ENCODE data around the gene CDK5.
"Not testable (repeated sequence)": the region's sequence is repeated elsewhere in the genome, so short reads cannot be mapped to it uniquely, and the experiment has no call there.

Gene CDK5

DNA sequence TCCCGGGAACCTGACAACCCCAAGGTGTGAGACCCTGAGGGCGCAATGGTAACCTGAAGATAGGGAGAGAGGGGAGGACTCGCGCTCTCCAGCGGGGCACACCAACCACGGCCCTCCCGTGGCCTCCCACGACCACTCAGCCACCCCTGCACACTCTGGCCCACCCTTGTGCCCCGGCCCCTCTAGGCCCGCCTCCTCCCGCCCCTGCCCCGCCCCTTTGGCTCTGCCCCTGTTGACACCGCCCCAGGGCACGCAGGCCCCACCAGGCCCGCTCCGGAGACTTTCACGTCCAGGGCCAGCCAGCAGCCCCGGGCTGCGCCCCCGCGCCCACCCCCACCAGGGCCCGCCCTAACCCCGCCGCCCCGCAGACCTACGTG lies 44.4 kb downstream of the CDK5 start:
- no peak for DNase-seq

DNA sequence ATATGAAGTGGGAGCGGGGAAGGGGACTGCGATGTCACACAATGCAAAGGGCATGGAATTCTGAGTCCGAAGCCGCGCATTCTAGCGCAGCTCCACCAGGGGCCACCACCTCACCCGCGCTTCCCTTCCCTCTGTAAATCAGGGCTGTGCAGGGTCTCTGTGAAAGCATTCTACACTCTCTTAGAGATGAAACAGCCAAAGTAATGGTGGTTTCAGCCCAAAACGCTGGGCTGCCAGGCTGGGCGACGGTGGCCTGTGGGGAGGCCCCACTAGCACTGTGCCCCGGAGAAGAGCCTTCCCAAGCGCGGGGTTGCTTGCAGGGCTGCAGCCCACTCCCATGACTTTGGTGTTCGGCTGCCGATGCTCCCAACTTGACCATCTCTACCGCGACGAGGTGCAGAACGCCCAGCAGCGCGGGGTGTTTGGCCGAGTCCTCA lies 44.8 kb downstream of the CDK5 start:
- peak; percentile 45 for DNase-seq

GRCh38 chr7:151012031-151012692 lies 45.5 kb downstream of the CDK5 start:
- DNase-seq = no peak

DNA sequence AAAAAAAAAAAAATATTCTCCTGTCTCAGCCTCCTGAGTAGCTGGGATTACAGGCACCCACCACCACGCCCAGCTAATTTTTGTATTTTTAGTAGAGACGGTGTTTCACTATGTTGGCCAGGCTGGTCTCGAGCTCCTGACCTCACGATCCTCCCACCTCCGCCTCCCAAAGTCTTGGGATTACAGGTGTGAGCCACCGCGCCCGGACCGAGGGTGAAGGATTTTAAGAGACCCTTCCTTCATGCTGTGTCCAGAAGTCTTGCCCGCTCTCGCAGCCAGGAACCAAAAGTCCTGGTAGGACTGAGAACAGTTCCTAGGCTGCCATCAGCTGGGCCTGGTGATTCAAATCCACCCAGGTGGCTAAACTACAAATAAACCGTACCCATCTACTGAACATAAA lies 46.1 kb downstream of the CDK5 start:
- not testable (repeated sequence) for DNase-seq

DNA sequence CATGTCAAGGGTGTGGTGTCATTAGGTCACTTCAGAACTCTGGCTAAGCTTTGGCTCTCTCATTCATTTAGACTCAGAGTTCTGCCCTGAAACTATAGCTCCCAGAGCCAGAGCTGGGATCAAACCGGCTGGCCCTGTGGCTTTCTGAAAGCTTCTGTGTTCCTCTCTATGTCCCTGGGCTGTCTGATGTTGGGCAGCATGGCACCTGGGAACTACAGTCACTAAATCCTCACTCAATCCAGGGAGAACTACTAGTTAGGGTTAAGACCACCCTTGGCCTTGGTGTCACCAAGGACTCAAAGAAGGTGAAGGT lies 46.6 kb downstream of the CDK5 start:
- DNase-seq = no peak

DNA sequence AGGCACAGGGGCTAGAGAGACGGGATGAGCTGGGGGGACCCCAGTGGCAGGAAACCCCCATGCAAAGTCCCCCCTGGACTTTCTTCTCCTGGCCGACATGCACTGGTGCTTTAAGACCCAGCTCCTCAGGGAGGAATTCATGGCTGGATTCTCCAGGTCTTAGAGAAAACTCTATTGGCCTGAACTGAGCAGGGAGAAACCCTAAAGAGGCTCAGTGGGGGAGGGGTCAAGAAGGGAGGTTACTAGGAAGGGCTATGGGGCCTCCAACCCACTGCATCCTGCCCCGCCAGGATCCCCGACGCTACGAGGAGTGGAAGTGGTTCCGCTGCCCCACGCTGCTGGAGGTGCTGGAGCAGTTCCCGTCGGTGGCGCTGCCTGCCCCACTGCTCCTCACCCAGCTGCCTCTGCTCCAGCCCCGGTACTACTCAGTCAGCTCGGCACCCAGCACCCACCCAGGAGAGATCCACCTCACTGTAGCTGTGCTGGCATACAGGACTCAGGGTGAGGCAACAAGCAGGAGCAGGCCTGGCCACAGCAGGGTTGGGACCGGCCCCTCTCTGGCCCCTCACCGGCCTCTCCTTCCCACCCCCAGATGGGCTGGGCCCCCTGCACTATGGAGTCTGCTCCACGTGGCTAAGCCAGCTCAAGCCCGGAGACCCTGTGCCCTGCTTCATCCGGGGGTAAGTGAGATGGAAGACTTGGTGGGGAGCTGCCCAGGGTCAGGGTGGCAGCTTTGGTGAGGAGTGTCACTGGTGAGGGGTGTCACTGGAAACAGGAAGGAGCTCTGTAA lies 47.2 kb downstream of the CDK5 start:
- no peak for DNase-seq

DNA sequence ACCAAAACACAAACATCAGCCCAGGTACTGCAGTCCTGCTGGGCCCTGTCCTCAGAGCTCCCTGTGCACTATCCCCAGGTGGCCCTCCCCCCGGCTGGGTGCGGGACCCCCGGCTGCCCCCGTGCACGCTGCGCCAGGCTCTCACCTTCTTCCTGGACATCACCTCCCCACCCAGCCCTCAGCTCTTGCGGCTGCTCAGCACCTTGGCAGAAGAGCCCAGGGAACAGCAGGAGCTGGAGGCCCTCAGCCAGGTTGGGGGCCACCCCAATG lies 47.7 kb downstream of the CDK5 start:
- DNase-seq = no peak

DNA sequence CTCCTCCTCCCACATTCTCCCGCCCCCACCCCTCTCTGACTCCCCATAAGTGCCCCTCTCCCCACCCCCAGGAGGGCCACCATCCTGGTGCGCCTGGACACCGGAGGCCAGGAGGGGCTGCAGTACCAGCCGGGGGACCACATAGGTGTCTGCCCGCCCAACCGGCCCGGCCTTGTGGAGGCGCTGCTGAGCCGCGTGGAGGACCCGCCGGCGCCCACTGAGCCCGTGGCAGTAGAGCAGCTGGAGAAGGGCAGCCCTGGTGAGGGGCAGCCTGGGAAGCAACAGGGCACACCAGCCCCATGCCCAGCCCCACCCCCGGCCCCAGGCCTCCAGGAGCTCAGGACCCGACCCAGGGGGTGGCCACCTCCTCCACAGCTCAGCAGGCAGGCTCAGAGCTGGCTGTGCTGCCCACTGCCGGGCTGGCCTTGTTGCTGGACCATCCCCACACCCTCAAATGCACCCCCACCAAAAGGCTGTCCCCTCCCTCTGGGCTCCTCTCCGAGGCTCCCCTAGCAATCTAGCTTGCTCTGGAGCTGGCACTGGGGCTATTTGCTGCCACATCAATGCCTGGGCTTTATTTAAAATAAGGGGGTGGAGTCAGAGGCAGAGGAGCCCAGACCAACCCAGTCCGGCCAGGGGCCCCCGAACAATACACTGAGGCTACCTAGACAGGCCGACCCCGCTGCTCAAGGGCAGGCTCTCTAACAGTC lies 48.2 kb downstream of the CDK5 start:
- DNase-seq = no peak

DNA sequence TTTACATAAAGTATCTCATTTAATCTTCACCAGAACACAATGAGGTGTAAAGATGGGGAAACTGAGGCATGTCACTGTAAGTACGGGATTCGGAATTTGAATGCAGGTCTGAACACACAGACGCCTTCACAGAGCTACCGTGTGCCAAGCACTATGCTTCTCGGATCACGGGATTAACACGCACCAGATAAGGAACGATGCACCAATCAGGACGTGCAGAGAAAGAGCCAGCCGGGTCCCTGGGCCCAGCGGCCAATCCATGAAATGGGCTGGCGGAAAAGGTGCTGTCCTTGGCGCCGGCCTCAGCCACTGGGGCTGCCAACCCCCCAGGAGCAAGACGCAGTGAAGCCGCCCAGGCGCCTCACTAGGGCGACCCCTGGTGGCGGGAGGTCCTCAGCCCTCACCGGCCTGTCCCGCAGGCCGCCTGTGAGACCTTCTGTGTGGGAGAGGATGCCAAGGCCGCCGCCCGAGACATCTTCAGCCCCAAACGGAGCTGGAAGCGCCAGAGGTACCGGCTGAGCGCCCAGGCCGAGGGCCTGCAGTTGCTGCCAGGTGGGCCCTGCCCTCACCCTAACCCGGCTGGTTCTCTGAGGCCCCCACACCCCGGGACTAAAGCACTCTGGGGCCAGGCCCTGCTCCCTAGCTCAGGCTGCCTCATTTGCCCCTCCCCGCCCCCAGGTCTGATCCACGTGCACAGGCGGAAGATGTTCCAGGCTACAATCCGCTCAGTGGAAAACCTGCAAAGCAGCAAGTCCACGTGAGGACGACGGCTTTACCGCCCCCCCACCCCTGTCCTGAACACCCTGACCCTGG lies 49.0 kb downstream of the CDK5 start:
- DNase-seq = no peak

DNA sequence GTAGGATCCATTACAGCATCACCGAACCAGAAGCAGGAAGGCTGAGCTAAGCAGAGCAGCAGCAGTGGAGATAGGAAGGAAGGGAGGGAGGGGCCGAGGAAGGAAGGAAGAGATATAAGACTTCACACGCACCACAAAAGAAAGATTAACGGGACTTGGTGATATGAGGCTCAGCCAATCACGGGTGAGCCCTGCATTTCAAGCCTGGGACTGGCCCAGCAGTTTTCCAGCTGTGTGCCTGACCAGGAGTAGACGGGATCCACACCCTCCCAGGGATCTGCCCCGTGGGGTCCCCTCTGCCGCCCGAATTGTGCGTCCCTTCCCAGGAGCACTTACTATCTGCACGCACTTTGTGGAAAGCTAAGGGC lies 49.6 kb downstream of the CDK5 start:
- no peak for DNase-seq

GRCh38 chr7:151007469-151007898 lies 50.2 kb downstream of the CDK5 start:
- DNase-seq = no peak

DNA sequence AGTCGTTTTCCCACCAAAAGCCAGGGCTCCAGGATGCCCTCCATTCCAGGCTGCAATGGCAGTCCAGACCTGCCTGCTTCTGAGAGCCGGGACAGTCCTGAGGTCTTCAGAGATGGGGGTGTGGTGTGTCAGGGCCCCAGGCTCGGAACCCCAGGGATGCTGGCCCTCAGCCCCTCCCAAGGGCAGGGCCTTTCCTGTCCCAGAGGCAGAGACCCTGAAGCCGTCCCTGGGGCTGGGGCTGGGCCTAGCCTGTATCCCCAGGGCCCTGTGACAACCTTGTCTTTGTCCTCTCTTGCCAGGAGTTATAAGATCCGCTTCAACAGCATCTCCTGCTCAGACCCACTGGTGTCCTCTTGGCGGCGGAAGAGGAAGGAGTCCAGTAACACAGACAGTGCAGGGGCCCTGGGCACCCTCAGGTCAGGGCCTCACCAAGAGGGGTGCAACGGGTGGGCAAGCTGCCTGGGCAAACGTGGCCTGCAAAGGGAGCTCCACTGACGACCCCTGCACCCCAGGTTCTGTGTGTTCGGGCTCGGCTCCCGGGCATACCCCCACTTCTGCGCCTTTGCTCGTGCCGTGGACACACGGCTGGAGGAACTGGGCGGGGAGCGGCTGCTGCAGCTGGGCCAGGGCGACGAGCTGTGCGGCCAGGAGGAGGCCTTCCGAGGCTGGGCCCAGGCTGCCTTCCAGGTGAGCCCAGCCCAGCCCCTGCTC lies 51.0 kb downstream of the CDK5 start:
- DNase-seq = no peak

GRCh38 chr7:151005566-151005965 lies 52.1 kb downstream of the CDK5 start:
- DNase-seq = no peak
